Measurements from ENCODE around the gene GGCT.

GRCh38 chr7:30501264-30501663, 3.4 kb downstream of the GGCT start:
- TF ChIP-seq CTCF (IDR thresholded peaks at IDR 0.05) (no peak), POLR2A (IDR thresholded peaks at IDR 0.05) (no peak)
